Effector CD8-positive, alpha-beta T cell (primary cell): ENCODE results near the gene NUAK2.

Source experiments
- DNase-seq: peaks from one replicate; lab custom pipeline; 2025; lab: John Stamatoyannopoulos, UW

The NUAK2 gene

DNA sequence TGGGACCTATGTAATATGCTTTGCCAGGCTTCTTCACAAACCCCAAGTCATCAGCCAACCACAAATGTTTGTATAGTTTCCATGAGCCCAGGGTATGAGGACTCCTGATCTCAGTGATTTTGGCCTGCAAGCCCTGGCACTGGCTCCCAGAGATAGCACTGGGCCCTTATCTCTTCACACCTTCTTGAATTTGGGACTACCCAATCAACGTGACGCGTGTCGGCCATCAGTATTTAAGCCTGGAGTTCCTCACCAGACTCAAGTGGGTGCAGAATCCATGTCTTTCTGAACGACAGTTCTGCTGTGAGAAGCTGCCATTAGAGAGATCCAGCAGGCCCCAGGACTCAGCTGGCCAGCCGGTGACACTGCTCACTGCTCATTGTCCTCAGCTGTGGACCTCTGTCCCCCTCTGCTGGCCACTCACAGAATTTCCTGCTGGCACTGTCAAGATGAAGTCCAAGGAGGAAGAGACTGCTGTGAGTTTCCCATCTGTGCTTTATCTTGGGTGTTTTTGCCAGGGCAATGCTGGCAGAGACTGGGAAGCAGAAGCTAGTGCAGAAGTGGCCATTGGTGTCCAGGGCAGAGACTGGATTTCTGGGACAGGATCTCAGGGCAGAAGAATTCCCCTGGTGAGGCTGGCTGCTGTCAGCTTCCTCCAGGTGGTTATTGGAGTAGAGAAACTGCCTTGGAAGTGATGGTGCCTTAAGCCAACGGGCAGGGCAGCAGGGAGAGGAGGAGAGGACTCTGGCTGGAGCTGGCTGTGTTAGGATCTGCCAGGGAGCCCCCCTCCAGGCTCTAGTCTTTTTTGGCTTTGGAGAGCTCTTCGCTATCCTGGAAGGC is 65.4 kb downstream of the NUAK2 start:
- peak; percentile 70 for DNase-seq
